Astrocyte of the hippocampus (primary cell): Measurements from ENCODE around the gene PI4KA.

Experiments used
- DNase-seq: peaks from one replicate; pipeline ENCODE4 v3.0.0; 2011; ENCODE audit warnings: low read depth, low spot score

The PI4KA gene

DNA sequence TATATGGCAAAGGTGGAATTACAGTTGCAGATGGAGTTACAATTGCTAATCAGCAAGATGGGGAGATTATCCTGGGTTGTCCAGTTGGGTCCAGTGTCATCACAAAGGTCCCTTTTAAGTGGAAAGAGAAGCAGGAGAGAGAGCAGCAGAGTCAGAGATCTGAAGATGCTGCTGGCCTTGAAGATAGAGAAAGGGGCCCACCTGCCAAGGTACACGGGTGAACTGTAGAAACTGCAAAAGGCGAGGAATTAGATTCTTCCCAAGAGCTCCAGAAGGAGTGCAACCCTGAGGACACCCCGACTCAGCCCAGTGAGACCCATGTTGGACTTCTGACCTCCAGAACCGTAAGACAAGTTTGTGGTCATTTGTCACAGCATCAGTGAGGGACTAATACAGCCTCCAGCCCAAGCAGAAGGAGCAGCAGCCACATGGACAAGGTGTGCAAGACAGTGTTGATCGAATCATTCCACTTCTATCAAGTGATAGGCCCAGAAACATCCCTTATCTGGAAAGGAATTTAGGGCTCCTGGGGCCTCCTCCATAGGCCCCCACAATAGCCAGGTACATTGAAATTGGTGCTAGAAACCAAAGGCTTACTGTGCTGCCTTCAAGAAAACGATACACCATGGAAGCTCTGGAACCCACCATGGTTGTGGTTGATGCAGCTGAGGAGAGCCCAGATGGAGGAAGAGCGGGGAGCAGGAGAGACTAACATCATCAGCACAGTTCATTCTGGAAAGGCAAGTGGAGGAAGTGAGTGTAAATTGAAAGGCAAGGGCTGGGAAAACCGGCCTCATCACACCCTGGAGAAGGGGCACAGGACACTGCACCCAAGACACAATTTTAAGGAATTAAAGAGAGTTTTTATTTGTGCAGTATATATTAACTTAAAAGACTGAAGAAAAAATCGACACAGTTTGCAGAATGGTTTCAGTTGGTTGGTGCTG lies 23.5 kb upstream of the PI4KA start:
- no peak for DNase-seq

DNA sequence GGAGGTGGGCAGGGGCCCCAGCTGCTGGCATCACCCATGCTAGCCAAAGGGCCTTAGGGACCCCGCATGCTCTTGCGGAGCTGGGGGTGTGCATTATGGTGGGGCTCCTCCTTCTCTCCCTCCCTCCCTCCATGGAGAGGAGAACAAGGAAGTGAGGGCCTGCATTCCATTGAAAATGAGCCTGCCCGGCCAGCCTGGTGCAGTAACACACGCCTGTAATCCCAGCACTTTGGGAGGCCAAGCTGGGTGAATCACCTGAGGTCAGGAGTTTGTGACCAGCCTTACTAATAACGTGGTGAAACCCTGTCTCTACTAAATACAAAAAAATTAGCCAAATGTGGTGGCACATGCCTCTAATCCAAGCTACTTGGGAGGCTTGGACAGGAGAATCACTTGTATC lies 22.6 kb upstream of the PI4KA start:
- peak; percentile 29 for DNase-seq

DNA sequence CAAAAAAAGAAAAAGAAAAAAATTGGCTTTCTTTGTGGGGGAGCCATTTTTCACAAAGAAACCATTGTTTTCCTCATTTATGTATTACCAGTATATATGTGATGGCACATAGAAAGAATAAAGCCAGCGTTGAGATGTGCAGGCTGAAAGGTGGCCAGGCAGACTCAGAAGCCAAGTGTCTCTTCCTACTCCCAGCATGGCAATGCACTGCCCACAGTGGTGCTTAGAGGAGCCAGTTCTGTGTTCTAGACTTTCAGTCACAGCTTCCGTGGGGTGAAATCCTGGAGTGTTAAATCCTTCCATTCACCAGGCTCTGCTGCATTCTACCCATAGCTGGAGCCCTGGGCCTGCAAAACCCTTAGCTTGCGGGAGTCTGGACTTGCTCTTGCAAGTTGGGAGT lies 19.1 kb upstream of the PI4KA start:
- no peak for DNase-seq

DNA sequence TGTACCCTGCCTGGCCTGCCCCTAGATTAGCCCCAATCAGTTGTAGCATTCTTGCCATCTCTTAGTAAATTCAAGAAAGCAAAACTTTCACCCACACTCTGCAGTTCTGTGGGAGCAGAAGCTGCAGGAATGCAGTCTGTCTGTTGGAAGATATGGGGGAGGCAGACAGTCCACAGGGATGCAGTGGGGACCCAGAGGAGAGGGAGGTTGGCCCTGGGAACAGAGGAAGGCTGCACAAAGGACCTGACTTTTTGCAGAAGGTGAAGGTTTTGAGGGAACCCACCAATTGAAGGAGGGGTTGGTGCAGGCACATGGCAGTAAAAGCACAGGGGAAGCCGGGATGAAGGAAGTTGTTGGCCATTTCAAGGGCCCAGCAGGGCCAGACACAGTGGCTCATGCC lies 16.7 kb upstream of the PI4KA start:
- DNase-seq = no peak

DNA sequence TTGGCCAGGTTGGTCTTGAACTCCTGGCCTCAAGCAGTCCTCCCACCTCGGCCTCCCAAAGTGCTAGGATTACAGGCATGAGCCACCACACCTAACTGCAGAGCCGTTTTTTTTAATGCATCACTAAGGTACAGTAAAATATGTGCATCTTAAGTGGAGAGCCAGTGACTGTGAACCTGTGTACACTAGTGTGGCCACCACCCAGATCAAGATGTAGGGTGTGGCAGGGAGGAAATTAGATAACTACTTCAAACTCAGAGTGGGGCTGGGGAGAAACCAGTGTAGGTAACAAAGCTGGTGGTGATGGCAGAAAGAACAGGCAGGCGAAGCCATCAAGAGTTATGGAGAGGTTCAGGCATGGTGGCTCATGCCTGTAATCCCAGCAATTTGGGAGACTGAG lies 14.6 kb upstream of the PI4KA start:
- DNase-seq = no peak

DNA sequence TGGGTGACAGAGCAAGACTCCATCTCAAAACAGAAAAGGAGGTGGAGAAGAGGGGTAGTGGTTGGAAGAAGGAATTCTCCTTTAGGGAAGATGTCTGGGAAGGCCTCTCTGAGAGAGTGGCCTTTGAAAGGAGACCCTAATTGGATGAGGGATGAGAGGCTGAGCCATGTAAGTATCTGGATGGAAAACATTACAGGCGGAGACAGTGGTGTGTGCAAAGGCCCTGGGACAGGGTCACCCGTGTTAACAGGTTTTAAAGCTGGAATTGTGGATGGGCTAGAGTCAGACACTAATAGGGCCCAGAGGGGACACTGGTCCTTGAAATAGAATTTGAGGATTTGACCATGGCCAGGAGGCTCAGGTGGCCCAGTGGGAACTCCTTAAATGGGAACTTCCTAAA lies 10.6 kb upstream of the PI4KA start:
- DNase-seq = no peak

DNA sequence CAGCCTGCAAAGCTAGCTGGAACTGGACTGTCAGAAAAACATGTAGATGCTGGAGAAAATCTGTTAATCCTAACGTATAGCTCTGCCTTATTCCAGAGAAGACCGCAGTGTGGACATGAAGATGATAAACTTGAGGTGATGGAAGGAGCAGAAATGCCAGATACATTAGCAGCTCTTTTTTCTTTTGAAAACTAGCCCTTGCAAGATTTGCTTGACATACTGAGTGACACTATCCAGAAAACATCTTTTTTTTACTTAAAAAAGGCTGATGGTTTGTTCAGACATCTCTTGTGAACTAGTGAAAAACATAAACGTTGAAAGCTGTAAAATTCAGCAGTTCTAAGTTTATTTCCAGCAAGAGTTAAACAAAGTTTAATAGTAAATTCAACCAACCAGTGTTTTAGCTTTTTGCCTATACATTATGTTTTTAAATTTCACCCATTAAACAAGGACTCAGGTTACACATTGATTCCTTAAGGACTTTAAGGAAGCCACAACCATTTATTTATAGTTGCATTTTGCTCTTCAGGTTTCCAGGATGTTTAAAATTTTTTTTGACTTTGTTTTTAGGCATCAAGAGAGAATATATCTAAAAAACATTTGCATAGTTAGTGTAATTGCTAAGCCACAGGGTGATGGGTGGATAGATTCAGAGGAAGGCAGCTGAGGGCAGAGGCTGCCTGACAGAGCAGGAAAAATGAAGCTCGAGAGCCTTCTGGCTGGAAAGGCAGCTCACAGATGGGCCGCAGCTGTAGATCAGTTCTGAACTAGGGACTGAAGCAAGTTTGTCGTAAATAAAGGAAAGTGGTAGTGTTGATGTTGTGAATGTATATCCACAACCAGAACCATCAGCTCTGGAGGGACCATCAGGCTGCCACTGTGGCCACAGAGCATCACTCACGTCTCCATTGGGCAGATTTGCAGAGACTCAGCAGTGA lies 9.7 kb upstream of the PI4KA start:
- no peak for DNase-seq

DNA sequence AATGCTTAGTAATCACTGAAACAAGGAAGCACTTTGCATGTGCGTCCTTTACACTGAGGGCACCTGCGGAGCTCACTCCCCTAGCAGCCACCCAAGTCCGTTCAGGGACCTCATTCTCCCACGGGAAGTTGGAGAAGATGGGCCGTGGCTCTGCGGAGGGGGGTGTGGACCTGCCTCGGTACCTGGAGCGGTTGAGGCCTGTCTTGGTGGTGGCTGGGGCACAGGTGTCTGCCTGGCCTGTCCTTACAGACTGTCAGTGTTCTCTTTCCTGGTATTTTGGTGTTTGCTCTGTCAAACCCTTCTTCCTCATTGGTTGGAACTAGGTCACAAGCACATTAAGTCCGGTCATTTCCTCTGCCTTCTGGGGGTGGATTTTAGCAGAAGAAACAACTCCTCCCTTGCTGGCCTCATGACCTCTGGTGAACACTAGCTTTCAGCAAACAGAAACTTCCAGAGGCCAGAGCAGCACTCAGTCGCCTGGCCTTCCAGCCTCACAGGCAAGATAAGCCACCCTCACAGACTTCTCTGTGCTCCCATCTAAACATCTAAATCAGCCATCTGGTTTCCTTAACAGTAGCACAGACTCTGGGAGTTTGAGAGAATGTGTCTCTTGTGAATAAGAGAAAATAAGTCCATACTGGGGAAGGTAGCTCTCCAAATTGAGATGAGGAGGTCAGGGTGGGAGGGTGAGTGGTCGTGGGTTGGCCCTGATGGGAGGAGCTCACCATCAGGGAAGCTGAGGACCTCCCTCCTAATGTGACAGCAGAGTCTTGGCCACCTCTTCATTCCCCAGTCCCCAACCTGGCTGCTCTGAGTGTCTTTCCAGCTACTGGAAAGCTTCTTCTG lies 8.8 kb upstream of the PI4KA start:
- DNase-seq = no peak

DNA sequence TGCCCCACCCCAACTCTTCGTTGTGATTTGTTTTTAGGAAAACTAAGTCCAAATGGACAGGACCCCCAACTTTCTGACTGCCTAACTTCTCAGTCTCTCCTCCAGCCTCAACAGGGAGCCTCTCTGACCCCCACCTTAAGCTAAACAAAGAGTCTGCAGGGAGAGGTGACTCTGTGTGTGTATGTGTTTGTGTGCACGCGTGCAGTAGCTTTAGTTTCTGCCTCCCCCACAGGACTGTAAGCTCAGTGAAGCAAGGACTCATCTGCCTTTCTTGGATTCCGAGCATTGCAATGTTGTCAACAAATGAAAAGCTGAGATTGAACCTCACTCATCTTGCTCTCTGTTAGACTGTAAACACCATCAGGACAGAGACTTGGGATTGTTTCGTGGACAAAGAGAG lies 8.1 kb upstream of the PI4KA start:
- no peak for DNase-seq

DNA sequence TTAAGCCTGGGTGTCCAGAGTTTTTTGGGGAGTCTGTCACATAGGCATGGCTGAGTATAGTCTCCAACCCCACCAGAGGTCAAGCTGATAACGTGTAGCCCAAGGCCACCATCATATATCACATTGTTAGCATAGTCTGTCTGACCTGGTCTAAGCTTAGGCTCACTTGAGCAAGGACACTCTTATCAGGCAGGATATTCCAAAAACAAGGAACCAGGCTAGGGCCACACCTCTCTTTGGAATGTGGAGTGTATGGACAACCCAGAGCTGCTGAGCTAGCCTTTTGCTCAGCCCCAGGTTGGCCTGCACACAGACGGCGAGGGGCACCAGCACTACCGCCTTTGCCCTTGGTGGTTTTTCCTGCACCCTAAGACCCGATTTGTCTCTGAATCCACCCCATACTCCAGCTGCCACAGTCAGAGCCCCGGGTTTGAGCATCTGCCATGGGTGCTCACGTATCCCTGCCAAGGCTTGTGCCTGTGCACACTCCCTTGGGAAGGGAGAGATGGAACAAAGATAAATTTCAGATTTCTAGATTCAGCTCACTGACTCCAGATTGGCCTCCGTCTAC lies 7.3 kb upstream of the PI4KA start:
- no peak for DNase-seq

DNA sequence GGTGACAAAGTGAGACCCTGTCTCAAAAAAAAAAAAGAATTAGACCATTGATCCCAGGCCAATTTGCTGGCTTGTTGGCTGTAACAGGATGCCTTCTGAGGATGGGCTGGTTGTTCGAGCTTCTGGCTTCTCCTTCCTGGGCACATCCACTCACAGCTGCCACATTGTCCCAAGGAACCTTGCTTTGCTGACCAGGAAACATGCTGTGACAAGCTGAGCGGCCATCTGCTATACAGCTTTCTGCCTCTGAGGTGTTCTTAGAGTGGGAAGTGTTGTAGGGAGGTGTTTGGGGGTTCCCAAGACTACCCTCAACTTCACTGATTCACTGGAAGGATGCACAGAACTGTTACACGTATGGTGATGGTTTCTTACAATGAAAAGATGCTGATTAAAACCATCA lies 6.7 kb upstream of the PI4KA start:
- no peak for DNase-seq

DNA sequence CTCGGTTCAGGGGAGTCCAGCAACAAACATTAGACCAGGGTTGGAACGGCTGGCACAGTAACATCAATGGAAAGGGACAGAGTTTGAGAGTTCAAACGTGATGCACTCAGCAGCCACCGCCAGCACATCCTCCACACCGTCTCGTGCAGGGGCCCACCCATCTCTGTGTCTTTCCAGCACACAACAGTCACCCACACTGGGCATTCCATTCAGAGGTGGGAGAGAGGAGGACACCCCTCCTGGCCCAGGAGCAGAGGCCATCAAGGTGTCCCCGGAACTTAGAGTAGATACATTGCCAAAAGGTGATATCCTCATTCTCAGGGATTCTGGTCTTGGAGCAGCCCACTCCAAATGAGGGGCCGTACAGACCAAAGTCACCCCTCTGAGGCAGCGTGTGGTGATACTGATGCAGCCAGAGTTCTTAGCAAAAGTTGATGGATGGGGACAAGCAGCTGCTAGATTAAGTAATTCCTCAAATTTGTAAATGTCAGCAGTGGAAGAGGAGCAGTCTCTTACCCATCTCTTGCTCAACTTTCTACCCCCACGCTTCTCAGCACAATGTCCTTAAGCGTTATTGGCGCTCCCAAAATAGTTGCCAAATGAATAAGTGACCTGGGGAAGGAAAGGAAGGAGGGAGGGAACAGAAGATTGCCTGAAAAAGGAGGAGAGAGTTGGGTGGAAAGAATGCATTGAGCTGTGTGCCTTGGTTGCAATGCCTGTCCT lies 5.7 kb upstream of the PI4KA start:
- DNase-seq = no peak

DNA sequence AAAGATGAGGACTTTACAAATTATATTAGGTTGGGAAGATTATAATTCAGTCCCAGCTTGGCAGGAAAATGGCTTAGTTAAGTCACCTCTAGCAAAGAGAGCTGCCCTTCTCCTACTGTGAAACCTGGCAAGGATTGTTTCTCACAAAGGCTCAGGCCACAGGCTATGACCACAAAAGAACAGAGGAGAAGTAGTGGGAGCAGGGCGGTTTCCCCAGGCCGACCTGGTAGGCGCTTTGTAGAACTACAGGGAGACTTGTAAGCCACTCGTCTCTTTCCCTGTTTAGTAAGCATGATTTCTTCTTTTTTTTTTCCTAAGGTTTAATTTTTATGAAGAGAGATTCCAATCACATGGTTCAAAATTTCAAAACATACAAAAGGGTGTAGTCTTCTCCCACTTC lies 4.8 kb upstream of the PI4KA start:
- DNase-seq = peak; percentile 24

DNA sequence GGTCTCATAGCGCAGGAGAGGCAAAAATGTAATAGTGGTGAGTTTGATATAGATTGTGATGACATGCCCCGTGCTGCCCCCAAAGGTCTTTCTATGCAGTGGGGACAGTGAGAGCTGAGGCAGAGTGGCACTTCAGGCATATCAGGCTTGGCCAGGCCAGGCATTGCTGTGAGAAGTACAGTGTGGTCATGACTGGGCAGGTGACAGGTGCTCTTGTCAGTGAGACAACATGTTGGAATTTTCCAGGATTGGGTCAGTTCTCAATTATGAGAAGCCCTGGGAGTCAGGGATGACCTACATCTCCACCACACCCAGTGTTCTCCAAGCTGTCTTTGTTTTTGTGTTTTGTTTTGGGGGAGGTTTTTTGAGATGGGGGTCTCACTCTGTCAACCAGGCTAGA lies 3.9 kb upstream of the PI4KA start:
- no peak for DNase-seq

DNA sequence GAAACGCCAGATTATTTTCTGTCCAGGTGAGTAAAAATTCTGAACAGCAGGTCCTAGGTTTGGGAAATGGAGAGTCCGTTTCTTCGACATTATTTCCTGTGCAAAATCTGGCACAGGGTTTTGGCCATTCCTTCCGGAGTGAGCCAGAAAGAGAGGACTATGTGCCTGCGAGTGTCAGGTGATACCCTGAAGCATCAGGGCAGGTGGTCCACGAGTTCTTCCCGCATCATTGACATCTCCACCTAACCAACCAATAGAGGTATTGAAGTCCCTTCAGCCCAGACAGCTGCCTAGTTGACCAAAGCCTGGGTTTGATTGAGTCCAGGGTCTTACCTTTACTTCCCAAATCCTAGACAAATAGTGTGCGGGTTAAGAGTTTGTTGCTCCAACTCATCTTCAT lies 1.0 kb upstream of the PI4KA start:
- no peak for DNase-seq

DNA sequence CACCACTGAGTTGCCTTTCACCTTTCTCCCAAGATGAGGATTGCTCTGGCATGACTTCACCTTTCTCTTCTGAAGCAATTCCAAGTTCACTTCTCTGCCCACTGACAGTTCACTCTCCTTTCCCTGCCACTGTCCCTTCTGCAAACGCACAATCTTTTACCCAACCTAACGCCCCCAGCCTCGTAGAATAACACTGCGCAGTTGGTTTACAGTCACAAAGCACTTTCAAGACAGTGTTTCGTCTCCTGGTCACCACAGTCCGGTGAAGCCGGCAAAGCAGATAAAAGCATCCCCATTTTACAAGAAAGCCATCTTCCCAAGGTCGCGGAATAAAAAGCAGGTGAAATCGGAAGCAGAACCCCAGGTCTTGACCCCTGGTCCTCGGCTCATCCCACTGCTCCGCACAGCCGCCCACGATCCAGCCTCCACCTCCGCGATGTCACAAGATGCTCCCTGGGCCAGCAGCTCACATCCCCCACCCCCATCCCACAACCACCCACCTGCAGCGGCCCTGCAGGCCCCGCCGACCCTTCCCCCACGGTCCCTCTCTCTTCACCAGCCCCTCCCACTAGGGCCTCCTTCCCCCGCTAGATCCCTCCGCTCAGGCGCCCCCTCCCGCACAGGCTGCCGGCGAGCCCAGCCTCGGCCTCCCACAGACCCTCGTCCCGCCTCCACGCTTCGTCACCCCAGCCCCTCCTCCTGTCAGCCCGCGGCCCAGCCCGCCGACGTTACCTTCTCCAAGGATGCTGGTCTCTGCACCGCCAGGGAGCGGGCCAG lies 585 bp downstream of the PI4KA start:
- DNase-seq = peak; percentile 95

DNA sequence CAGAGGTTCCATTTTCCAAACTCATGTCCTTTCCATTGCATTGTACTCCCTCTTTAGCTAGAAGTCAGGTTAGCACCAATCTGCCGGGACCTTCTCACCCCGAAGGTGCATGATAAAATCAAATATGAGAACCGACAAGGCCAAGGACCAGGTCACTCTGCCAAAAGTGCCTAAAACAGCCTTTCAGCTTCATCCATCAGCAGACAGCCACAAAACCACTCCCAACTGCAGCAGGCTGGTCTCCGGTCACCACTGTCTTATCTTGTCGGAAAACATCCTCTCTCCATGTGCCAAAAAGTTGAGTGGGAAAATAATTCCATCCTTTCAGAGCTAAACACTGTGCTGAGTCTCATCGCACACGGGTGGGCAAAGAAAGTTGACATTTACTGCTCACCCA lies 1.4 kb downstream of the PI4KA start:
- no peak for DNase-seq

DNA sequence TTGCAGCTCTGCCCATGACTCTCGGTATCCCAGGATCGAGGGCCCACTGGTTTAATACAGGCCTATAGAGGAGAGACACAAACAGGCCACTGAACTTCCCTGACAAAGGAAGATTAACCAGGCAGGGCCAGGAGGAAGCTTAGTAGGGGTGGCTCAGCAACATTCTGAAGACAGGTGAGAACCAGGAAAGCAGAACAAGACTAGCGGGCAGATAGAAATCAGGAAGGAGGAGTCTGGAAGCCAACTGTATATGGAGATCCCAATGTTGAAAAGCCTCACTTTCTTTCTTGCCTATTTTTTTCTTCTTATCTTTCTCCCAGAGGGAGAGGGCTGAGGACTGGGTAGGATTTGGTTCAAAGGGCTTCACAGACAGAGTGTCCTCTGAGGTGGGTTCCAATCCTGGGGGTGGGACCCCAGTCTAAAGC lies 5.4 kb downstream of the PI4KA start:
- no peak for DNase-seq

DNA sequence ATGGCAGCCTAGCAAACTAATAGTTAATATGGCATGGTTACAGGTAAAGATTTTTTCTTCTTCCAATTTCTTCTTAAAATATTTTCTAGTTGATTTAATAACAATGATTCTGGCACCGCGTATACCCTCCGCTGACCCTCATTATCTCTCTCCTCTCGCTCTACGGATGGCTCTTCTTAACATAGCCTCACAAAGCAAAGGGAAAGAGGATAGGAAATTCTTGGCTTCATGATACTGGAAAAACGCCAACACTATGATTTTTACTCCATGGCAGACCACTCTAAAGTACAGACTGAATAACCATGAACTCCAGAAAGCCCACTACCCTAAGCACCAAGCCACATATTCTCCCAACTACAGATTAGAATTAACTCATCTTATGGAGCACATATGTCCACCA lies 6.1 kb downstream of the PI4KA start:
- DNase-seq = no peak

DNA sequence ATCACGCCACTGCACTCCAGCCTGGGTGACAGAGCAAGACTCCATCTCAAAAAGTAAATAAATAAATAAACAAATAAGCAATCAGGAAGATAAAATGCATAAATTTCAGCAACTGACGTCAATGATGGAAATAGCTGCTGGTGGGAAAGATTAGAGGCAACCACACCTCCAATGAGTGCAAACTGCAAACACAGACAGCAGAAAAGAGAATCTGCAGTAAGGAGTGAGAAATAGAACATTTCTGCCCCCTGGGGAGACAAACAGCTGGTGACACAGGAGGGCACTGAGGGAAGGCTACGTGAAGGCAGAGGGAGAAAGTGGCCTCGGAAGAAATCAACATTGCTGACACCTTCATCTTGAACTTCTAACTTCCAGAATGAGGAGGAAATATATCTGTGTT lies 6.5 kb downstream of the PI4KA start:
- DNase-seq = no peak
